HG03460 (cell line): ENCODE results near the gene UBE2D4.

ENCODE experiments used
- ATAC-seq: cut with Tn5 transposase; IDR thresholded peaks from one replicate; pipeline ENCODE4 v1.9.1; 2021; ENCODE audit not compliant: unreplicated experiment

Gene UBE2D4

GRCh38 chr7:43906331-43907010, 19.8 kb upstream of the UBE2D4 start, which contains the start of gene URGCP:
Gene URGCP, minus strand, starts transcription at chr7:43906596. Its CDS starts 21 bp downstream, at chr7:43906575.
- peak; percentile 72 for ATAC-seq

GRCh38 chr7:43914795-43915194, 11.4 kb upstream of the UBE2D4 start:
- no peak for ATAC-seq

GRCh38 chr7:43915907-43916306, 10.3 kb upstream of the UBE2D4 start:
- no peak for ATAC-seq

GRCh38 chr7:43921423-43921822, 4.8 kb upstream of the UBE2D4 start:
- ATAC-seq = no peak

- ATAC-seq = no peak
Measured at GRCh38 chr7:43922726-43923125, 3.5 kb upstream of the UBE2D4 start.

- ATAC-seq = peak; percentile 28
Measured at GRCh38 chr7:43926798-43927123, 525 bp downstream of the UBE2D4 start.

- no peak for ATAC-seq
Measured at GRCh38 chr7:43927810-43928209, 1.6 kb downstream of the UBE2D4 start.

- no peak for ATAC-seq
Measured at GRCh38 chr7:43929529-43930457, 3.6 kb downstream of the UBE2D4 start.

- ATAC-seq = no peak
Measured at GRCh38 chr7:43931346-43931745, 5.1 kb downstream of the UBE2D4 start.

- ATAC-seq = no peak
Measured at GRCh38 chr7:43933902-43934560, 7.8 kb downstream of the UBE2D4 start.

GRCh38 chr7:43937444-43937843, 11.2 kb downstream of the UBE2D4 start:
- no peak for ATAC-seq

- ATAC-seq = no peak
Measured at GRCh38 chr7:43938892-43939482, 12.8 kb downstream of the UBE2D4 start.

- ATAC-seq = no peak
Measured at GRCh38 chr7:43942250-43942649, 16.0 kb downstream of the UBE2D4 start.

- ATAC-seq = no peak
Measured at GRCh38 chr7:43942997-43943396, 16.8 kb downstream of the UBE2D4 start.

GRCh38 chr7:43943417-43944187, 17.4 kb downstream of the UBE2D4 start:
- no peak for ATAC-seq

- no peak for ATAC-seq
Measured at GRCh38 chr7:43944286-43944685, 18.1 kb downstream of the UBE2D4 start.

GRCh38 chr7:43952028-43952427, 25.8 kb downstream of the UBE2D4 start:
- ATAC-seq = no peak

GRCh38 chr7:43953071-43953470, 26.8 kb downstream of the UBE2D4 start:
- ATAC-seq = no peak

GRCh38 chr7:43954524-43955228, 28.4 kb downstream of the UBE2D4 start:
- ATAC-seq = no peak

GRCh38 chr7:43956027-43956426, 29.8 kb downstream of the UBE2D4 start:
- no peak for ATAC-seq
